Mesendoderm (in vitro differentiated cells): ENCODE results near the gene MARCHF5.
A peak's percentile ranks its signal among the peaks of the same experiment; 100 is the strongest.

Experiments
- DNase-seq: peaks from one replicate; pipeline ENCODE4 v3.0.0; 2013
- H2AK5ac ChIP-seq: 2 replicates; pipeline ENCODE4 v1.6.1; 2013; ENCODE audit warnings: low read length, inconsistent platforms
- H2BK120ac ChIP-seq: 2 replicates; pipeline ENCODE4 v1.6.1; 2013; ENCODE audit warnings: low read depth, mild to moderate bottlenecking, low read length, moderate library complexity, mixed read lengths
- H2BK15ac ChIP-seq: replicated peaks from 2 replicates; pipeline ENCODE4 v1.6.1; 2013; ENCODE audit warnings: low read depth, mild to moderate bottlenecking, moderate library complexity
- H2BK5ac ChIP-seq: 2 replicates; pipeline ENCODE4 v1.6.1; 2013; ENCODE audit warnings: low read length, inconsistent platforms
- H3K18ac ChIP-seq: 2 replicates; pipeline ENCODE4 v1.6.1; 2013; ENCODE audit warnings: mild to moderate bottlenecking, low read length, mixed read lengths
- H3K23ac ChIP-seq: one replicate; pipeline ENCODE4 v1.6.1; 2013; ENCODE audit warnings: low read length
- H3K27ac ChIP-seq: 2 replicates; pipeline ENCODE4 v1.5.1; 2013; ENCODE audit warnings: low read depth, mild to moderate bottlenecking, inconsistent platforms, low read length, moderate library complexity
- H3K27me3 ChIP-seq: 2 replicates; pipeline ENCODE4 v1.6.1; 2013; ENCODE audit warnings: low read length, control low read depth, mild to moderate bottlenecking, inconsistent platforms; ENCODE audit not compliant: insufficient read depth, poor library complexity
- H3K36me3 ChIP-seq: 2 replicates; pipeline ENCODE4 v1.6.1; 2013; ENCODE audit warnings: low read length, inconsistent platforms; ENCODE audit not compliant: control insufficient read depth, insufficient read depth
- H3K4ac ChIP-seq: one replicate; pipeline ENCODE4 v1.6.1; 2013; ENCODE audit warnings: low read depth, mild to moderate bottlenecking, low read length, moderate library complexity
- H3K4me1 ChIP-seq: 2 replicates; pipeline ENCODE4 v1.6.1; 2013; ENCODE audit warnings: low read depth, low read length, inconsistent platforms; ENCODE audit not compliant: control insufficient read depth
- H3K4me2 ChIP-seq: 2 replicates; pipeline ENCODE4 v1.6.1; 2013; ENCODE audit warnings: low read length
- H3K4me3 ChIP-seq: 2 replicates; pipeline ENCODE4 v1.5.1; 2013; ENCODE audit warnings: mild to moderate bottlenecking, low read length
- H3K56ac ChIP-seq: one replicate; pipeline ENCODE4 v1.6.1; 2013; ENCODE audit warnings: low read length
- H3K79me1 ChIP-seq: 2 replicates; pipeline ENCODE4 v1.6.1; 2013; ENCODE audit warnings: low read length, inconsistent platforms
- H3K79me2 ChIP-seq: 2 replicates; pipeline ENCODE4 v1.6.1; 2013; ENCODE audit warnings: mild to moderate bottlenecking, low read length; ENCODE audit not compliant: control insufficient read depth, insufficient read depth
- H3K9ac ChIP-seq: 2 replicates; pipeline ENCODE4 v1.6.1; 2013; ENCODE audit warnings: low read length, inconsistent platforms
- H4K5ac ChIP-seq: one replicate; pipeline ENCODE4 v1.6.1; 2013; ENCODE audit warnings: low read length
- H4K8ac ChIP-seq: one replicate; pipeline ENCODE4 v1.6.1; 2013; ENCODE audit warnings: low read depth, mild to moderate bottlenecking, control low read depth, low read length, moderate library complexity
- WGBS: extraction: QIAGEN DNeasy Blood & Tissue Kit; methylation state at CpG from one replicate; pipeline ENCODE4 v1.1.7; 2013; ENCODE audit warnings: low lambda C conversion rate, missing lambda C conversion rate; ENCODE audit not compliant: insufficient coverage; ENCODE audit errors: extremely low coverage; 5-methylcytosine and 5-hydroxymethylcytosine counted together

MARCHF5 gene

GRCh38 chr10:92291921-92292845, 1.2 kb downstream of the MARCHF5 start:
- no peak overlapping the region for H2BK5ac ChIP-seq
- peak; percentile 51 for DNase-seq
- no peak overlapping the region for H4K8ac ChIP-seq
- H3K27ac ChIP-seq = no peak overlapping the region
- H3K18ac ChIP-seq = no peak overlapping the region
- peaks cover 44% of the 10 kb centered on the region for H3K79me2 ChIP-seq
- peak overlapping the region; percentile 79 for H3K56ac ChIP-seq
- no peak overlapping the region for H2AK5ac ChIP-seq
- H3K36me3 ChIP-seq = no peaks in the 10 kb centered on the region
- H2BK15ac ChIP-seq = no peak overlapping the region
- no peak overlapping the region for H3K4ac ChIP-seq
- H3K9ac ChIP-seq = peak overlapping the region; percentile 94
- peak overlapping the region; percentile 68 for H3K4me2 ChIP-seq
- H2BK120ac ChIP-seq = no peak overlapping the region
- H3K27me3 ChIP-seq = no peaks in the 10 kb centered on the region
- no peak overlapping the region for H3K23ac ChIP-seq
- H3K79me1 ChIP-seq = peaks cover 8% of the 10 kb centered on the region
- WGBS = no CpG with 5 or more reads among the region's 17 CpGs
- H3K4me3 ChIP-seq = peak overlapping the region; percentile 96
- H3K4me1 ChIP-seq = no peaks in the 10 kb centered on the region
- no peak overlapping the region for H4K5ac ChIP-seq

GRCh38 chr10:92298487-92298886, 7.5 kb downstream of the MARCHF5 start:
- H3K4me3 ChIP-seq = no peak overlapping the region
- peaks cover 68% of the 10 kb centered on the region for H3K79me2 ChIP-seq
- no peak overlapping the region for H2BK5ac ChIP-seq
- H3K79me1 ChIP-seq = peaks cover 16% of the 10 kb centered on the region
- H3K56ac ChIP-seq = no peak overlapping the region
- no peak overlapping the region for H4K5ac ChIP-seq
- no peaks in the 10 kb centered on the region for H3K4me1 ChIP-seq
- H4K8ac ChIP-seq = no peak overlapping the region
- H2BK120ac ChIP-seq = no peak overlapping the region
- no peak overlapping the region for H3K27ac ChIP-seq
- H3K4me2 ChIP-seq = no peak overlapping the region
- H3K36me3 ChIP-seq = no peaks in the 10 kb centered on the region
- no peak overlapping the region for H3K9ac ChIP-seq
- no peak overlapping the region for H3K23ac ChIP-seq
- H3K27me3 ChIP-seq = no peaks in the 10 kb centered on the region
- H2BK15ac ChIP-seq = no peak overlapping the region
- H2AK5ac ChIP-seq = no peak overlapping the region
- no peak overlapping the region for H3K18ac ChIP-seq
- WGBS = no CpG with 5 or more reads among the region's 6 CpGs
- no peak overlapping the region for H3K4ac ChIP-seq
- no peak for DNase-seq

- Histone ChIP-seq H3K79me2 (peaks cover 63% of the 10 kb centered on the region), H2BK5ac (no peak overlapping the region), H3K9ac (no peak overlapping the region), H3K27me3 (no peaks in the 10 kb centered on the region), H3K56ac (no peak overlapping the region), H3K79me1 (peaks cover 15% of the 10 kb centered on the region), H3K23ac (no peak overlapping the region), H2BK15ac (no peak overlapping the region), H2AK5ac (no peak overlapping the region), H3K36me3 (no peaks in the 10 kb centered on the region), H3K4me3 (no peak overlapping the region), H4K5ac (no peak overlapping the region), H3K27ac (no peak overlapping the region), H3K4me2 (no peak overlapping the region), H3K4me1 (no peaks in the 10 kb centered on the region), H3K4ac (no peak overlapping the region), H4K8ac (no peak overlapping the region), H2BK120ac (no peak overlapping the region), H3K18ac (no peak overlapping the region)
- DNase-seq = no peak
Measured at GRCh38 chr10:92303096-92303495, 12.1 kb downstream of the MARCHF5 start.

- H3K4ac ChIP-seq = no peak overlapping the region
- H3K56ac ChIP-seq = no peak overlapping the region
- no peak overlapping the region for H2BK5ac ChIP-seq
- no peak for DNase-seq
- H3K23ac ChIP-seq = no peak overlapping the region
- H3K9ac ChIP-seq = no peak overlapping the region
- no peak overlapping the region for H3K4me3 ChIP-seq
- no peak overlapping the region for H2BK120ac ChIP-seq
- no peak overlapping the region for H3K27ac ChIP-seq
- peaks cover 57% of the 10 kb centered on the region for H3K79me2 ChIP-seq
- H4K5ac ChIP-seq = no peak overlapping the region
- no peak overlapping the region for H2BK15ac ChIP-seq
- no peaks in the 10 kb centered on the region for H3K27me3 ChIP-seq
- no peaks in the 10 kb centered on the region for H3K4me1 ChIP-seq
- WGBS = no CpG with 5 or more reads among the region's 1 CpG
- H3K36me3 ChIP-seq = no peaks in the 10 kb centered on the region
- H2AK5ac ChIP-seq = no peak overlapping the region
- H3K18ac ChIP-seq = no peak overlapping the region
- no peak overlapping the region for H3K4me2 ChIP-seq
- peaks cover 13% of the 10 kb centered on the region for H3K79me1 ChIP-seq
- no peak overlapping the region for H4K8ac ChIP-seq
Measured at GRCh38 chr10:92304061-92304460, 13.1 kb downstream of the MARCHF5 start.

GRCh38 chr10:92305133-92306072, 14.4 kb downstream of the MARCHF5 start:
- Histone ChIP-seq H2AK5ac (no peak overlapping the region), H3K79me1 (peaks cover 9% of the 10 kb centered on the region), H2BK120ac (no peak overlapping the region), H3K4ac (no peak overlapping the region), H3K4me2 (no peak overlapping the region), H3K23ac (no peak overlapping the region), H4K5ac (no peak overlapping the region), H3K27ac (no peak overlapping the region), H3K4me3 (no peak overlapping the region), H3K27me3 (no peaks in the 10 kb centered on the region), H2BK5ac (no peak overlapping the region), H2BK15ac (no peak overlapping the region), H3K36me3 (no peaks in the 10 kb centered on the region), H3K18ac (peak overlapping the region; percentile 18), H3K9ac (no peak overlapping the region), H4K8ac (no peak overlapping the region), H3K4me1 (no peaks in the 10 kb centered on the region), H3K79me2 (peaks cover 47% of the 10 kb centered on the region), H3K56ac (no peak overlapping the region)
- WGBS = no CpG with 5 or more reads among the region's 13 CpGs
- no peak for DNase-seq
